GM18498 (cell line): ENCODE measurements around the gene DMRTB1.

Source experiments
- ATAC-seq: cut with Tn5 transposase; IDR thresholded peaks from one replicate; pipeline ENCODE4 v1.9.1; 2021; ENCODE audit warnings: mild to moderate bottlenecking, moderate library complexity; ENCODE audit not compliant: unreplicated experiment

DMRTB1 gene

GRCh38 chr1:53484705-53485477, 25.7 kb downstream of the DMRTB1 start:
- ATAC-seq, result no peak

DNA sequence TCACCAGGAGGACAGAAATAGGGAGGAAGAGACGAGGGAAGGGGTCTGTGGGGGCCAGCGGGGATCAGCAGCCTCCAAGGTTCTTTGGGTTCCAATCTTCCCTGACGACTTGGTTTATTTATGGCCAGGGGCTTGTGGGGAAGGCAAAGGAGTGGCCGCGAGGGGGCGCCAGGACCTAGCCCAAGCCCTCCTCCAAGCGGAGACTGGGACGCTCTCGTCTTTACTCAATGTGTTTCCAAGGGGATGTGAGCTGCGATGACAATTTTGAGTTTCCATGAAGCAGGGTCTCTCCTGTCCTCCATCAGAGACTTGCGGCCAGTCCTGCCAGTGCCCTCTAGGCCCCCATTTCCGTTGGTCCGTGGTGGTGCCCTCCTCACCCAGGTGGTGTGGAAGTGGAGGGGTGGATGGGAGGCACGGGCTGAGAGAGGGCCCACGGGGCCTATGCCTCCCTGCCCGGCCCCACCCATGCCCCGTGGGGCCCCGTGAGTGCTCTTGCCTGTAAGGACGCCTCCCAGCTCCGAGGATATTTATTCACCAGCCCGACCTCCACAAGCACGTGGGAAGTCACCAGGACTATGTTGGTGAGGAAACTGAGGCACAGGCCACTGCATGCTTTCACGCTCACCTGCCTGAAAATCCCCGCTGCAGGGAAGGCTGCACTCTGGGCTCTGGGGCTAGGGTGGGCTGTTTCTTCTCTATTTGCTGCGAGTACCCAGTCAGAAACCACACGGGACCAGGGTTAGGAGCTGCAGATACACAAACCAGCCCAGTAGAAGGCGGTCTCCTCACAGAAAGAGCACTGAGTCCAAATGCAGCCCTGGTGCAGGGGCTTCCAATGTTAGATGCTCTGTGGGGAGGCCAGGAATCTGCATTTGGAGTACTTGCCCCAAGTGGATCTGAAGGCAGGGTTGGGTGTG, 26.5 kb downstream of the DMRTB1 start:
- ATAC-seq, result no peak

- no peak for ATAC-seq
Measured at GRCh38 chr1:53486395-53487026, 27.3 kb downstream of the DMRTB1 start.

GRCh38 chr1:53490351-53490750, 31.2 kb downstream of the DMRTB1 start:
- no peak for ATAC-seq

- no peak for ATAC-seq
Measured at GRCh38 chr1:53495633-53496345, 36.6 kb downstream of the DMRTB1 start.

GRCh38 chr1:53498555-53499131, 39.4 kb downstream of the DMRTB1 start:
- ATAC-seq, result no peak

DNA sequence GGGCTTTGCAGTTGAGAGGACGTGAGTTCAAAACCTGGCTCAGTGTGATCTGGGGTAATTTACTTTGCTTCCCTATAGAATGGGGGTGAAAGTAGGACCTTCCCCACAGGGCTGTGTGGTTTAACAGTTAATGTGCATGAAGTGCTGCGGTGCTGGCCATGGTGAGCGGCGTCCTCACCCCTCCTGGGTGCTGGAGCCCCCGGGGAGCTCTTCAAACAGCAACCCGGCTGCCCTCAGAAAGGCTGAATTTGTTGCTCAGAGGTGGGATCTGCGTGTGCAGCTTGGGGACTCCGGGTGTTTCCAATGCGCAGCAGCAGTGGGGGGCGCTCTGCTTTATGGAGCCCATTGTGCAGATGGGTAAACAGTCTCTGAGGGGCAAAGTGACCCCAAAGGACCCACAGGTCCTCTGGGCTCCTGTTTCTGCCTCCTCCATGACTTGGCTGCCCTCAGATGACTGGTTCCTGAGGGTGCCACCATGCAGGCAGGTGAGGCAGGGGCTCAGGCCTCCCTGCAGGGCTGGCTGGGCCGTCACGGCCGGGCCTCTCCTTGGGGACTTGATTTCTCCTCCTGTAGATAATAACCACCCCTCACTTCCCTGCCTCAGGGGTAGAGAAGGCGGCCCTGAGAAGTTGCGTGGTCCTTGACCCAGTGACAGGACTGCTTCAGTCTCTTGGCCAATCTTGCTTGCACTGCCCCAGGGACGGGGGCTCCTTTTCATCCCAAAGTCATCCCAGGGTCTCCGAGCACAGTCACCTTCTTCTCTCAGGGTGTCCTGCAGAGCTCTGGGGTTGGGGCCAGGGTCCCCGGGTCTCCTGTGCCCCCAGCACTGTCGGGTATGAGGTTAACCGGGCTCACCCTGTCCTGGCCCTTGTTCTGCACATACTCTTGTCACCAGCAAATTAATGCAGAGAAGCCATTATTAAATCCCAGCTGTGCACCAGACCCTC, 40.3 kb downstream of the DMRTB1 start:
- no peak for ATAC-seq

DNA sequence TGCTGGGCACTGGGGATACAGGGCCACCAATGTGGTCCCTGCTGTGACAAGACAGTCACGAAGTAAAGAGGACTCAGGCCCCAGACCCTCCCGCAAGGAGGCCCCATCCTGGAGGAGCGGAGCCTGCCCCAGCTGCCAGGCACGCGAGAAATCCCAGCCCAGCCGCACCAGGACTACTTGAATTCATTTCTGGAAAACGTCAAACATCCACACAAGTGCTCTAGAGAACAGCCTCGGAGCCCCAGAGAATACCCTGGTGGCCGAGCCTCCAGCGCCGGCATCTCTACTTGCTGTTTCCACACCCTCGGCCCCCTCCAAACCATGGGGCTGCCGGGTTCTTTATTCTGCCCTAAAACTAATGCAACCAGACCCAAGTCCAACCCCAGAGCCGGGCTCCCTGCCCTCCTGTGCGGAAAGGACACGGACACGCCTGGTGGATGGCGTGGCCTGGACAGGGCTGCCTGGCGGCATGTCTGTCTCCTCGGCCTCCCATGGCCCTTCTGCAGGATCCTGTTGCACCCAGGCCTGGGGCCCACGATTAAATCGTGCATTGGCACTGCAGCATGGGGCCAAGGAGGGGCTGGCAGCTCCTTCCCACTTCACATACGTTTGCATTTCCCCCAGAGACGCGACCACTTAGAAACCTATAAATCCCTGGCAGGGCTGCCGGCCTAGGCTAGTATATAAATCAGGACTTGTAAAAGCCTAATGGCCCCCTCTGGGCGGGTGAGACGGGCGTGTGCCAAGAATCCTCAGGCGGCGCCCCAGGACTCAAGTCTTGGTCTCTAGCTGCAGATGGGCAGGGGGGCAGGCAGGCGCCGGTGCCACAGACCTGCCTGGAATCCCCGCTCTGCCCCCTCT, 41.2 kb downstream of the DMRTB1 start:
- ATAC-seq, result no peak

GRCh38 chr1:53501065-53502005, 42.1 kb downstream of the DMRTB1 start:
- ATAC-seq, result no peak

- no peak for ATAC-seq
Measured at GRCh38 chr1:53502641-53503432, 43.6 kb downstream of the DMRTB1 start.

GRCh38 chr1:53503433-53504217, 44.4 kb downstream of the DMRTB1 start:
- ATAC-seq, result no peak

GRCh38 chr1:53504901-53505300, 45.7 kb downstream of the DMRTB1 start:
- ATAC-seq, result no peak

GRCh38 chr1:53505401-53505800, 46.2 kb downstream of the DMRTB1 start:
- ATAC-seq, result no peak

DNA sequence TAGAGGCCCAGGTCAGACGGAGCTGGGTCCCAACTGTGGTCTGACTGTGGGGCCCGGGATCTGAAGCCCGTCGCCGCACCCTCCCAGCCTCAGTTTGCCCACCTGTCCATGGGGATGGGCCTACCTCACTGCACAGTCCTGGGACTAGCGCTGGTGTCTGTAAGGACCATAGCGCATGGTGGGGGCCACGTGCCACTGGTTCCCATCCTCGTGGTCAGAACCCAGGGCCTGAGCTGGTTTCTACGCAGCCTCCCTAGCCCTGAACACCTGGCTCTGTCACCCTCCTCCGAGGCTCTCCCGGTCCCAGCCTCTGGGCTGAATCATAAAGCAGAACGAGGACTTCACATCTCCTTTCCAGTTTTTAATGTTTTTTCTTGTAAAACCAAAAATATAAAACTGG, 46.7 kb downstream of the DMRTB1 start:
- ATAC-seq, result no peak

DNA sequence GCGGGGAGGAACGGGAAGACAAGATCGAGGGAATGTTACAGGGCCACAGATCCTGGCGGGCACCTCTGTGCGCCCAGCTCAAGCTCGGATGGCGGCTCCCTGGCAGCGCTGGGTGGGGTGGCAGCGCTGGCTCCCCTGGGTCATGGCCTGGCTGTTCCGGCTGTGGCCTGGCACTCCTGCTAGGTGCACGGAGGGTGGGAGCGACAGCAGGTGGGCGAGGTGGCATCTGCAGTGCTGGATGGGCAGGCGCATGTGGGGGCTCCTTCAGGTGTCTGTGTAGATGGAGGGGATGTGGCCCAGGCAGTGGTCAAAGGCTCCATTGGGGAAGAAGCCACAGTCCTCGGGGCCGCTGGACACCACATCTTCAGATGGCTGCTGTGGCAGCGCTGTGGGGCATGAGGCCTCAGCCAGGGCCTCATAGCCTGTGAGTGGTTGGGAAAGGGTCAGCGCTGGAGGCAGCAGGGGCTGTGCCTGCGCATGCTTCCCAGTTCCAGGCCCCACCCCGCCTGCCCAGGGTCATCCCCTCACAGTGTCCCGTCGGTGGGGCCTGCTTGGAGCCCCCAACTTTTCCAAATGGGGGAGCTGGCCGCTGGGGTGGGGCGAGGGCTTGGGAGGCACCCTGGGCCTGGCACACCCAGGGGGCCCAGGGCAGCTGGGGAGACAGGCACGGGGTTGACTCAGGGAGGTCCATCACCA, 47.3 kb downstream of the DMRTB1 start:
- ATAC-seq, result no peak
